Ascending aorta (tissue), 2 donors: ENCODE results near the gene PLCG1. TPM values are rescaled to one million over a fixed set of nuclear protein-coding genes. Genes with fewer than 3 reads are reported as not detected.

ENCODE experiments used
- DNase-seq, 2 donors: peaks; one replicate each; pipeline ENCODE4 v3.0.0-alpha.2; 2019; ENCODE audit warnings: low spot score in 2 of 2
- H3K27ac ChIP-seq, 2 donors: fragments of 200-600 bp; sonication (generic); one replicate each; pipeline ENCODE4 v1.5.1; 2016 to 2017; ENCODE audit warnings: mild to moderate bottlenecking in 1 of 2
- H3K27me3 ChIP-seq: fragments of 200-600 bp; sonication (generic); one replicate; pipeline ENCODE4 v1.5.1; 2017
- H3K36me3 ChIP-seq, 2 donors: fragments of 200-600 bp; sonication (generic); one replicate each; pipeline ENCODE4 v1.5.1; 2016
- H3K4me1 ChIP-seq, 2 donors: fragments of 200-600 bp; sonication (generic); one replicate each; pipeline ENCODE4 v1.5.1; 2016 to 2017; ENCODE audit warnings: mild to moderate bottlenecking in 1 of 2
- H3K4me3 ChIP-seq, 2 donors: fragments of 200-600 bp; sonication (generic); one replicate each; pipeline ENCODE4 v1.5.1; 2016 to 2017; ENCODE audit warnings: mild to moderate bottlenecking in 1 of 2
- H3K9me3 ChIP-seq, 2 donors: fragments of 200-600 bp; sonication (generic); one replicate each; pipeline ENCODE4 v1.5.1; 2016
- CTCF ChIP-seq, 3 experiments: fragments of 200-600 bp in 2 of 3; fragments of 450-650 bp in 1 of 3; sonication (generic) in 2 of 3; IDR thresholded peaks; one replicate each; pipeline ENCODE4 v1.5.1; 2016 to 2019; ENCODE audit warnings: antibody characterized with exemption in 3 of 3, mild to moderate bottlenecking in 1 of 3, moderate library complexity in 1 of 3
- intact Hi-C: fragments of 100-400 bp; cut with DNase I; formaldehyde crosslinking; loops from one replicate; pipeline ENCODE4 v1.15.1; 2023
- total RNA-seq: library from RNA; depleted of rRNA; stranded (reverse); fragments of >200 nt; gene quantifications from one replicate; pipeline ENCODE4 v1.1.0, GENCODE V29; 2016

PLCG1 gene
- total RNA-seq, 1 donor from 2014 or later = 168 TPM

DNA sequence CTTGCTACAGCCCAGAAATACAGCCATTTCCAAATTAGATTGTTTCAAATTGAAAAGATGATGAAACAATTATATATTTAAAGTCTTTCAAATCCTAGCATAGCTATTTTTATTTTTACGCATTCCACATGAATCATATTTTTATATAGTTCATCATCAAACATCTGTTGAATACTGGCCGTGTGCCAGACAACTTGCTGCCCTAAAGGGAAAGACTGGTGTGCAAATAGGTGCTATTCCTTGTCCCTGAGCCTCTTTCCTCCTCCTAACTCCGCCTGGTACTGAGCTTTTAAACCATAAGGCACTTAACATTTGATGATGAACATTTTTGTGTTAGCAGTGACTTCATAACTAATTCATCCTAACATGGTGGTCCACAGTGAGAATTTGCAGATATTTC lies 18.7 kb upstream of the PLCG1 start:
- intact Hi-C loops = no loop called here
- Histone ChIP-seq H3K9me3 (no peaks in the 10 kb centered on the region), H3K27ac (peak overlapping the region in 1 of 2 donors; percentile 11), H3K4me3 (no peak overlapping the region), H3K4me1 (no peaks in the 10 kb centered on the region), H3K27me3 (no peaks in the 10 kb centered on the region), H3K36me3 (peaks cover 68 to 98% of the 10 kb centered on the region in 2 donors)
- no peak for DNase-seq
- no peak for TF ChIP-seq CTCF (IDR thresholded peaks at IDR 0.05)

DNA sequence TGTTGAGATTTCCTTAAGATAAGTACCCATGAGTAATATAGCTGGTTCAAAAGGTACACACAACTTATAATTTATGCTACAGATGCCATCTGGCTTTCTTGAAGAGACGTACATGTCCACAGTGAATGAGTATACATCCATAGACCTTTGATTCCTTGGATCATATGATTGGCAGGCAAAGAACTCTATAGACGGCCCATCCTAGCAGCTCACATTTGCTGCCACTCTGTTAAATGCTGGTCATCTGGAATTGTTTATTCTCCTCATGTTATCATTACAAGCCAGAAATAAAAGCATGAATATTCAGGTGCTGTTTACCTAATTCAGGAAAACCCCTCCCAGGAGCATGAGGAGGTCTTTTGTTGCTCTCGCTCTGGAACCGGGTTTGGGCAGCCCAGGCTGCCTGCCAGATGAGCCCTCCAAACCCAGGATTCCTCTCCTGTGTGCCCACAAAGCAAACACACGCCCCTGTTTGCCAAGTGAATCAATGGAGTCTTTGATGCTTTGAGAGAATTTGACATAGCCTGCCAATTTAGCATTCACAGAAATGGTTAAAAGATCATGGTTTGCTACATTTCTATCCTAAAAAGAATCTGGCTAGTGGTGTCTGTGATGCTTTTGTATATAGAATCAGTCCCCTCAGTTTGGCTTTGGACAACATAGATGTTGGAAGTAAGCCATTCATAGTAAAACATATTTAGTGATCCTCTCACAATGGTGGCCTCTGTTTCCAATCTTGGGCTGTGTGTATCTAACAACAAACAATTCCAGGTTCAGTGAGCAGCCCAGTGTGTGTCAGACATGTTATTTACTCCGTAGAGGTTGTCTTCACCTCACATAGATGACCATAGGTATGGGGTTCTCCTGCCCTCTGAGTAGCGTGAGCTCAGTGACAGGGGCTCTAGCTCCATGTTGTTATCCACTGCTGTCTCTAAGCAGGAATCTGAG lies 17.5 kb upstream of the PLCG1 start:
- Histone ChIP-seq H3K4me3 (no peak overlapping the region), H3K27me3 (no peaks in the 10 kb centered on the region), H3K4me1 (no peaks in the 10 kb centered on the region), H3K27ac (no peak overlapping the region), H3K36me3 (peaks cover 62 to 98% of the 10 kb centered on the region in 2 donors), H3K9me3 (no peaks in the 10 kb centered on the region)
- intact Hi-C loops = no loop called here
- DNase-seq = no peak
- TF ChIP-seq CTCF (IDR thresholded peaks at IDR 0.05) = no peak

DNA sequence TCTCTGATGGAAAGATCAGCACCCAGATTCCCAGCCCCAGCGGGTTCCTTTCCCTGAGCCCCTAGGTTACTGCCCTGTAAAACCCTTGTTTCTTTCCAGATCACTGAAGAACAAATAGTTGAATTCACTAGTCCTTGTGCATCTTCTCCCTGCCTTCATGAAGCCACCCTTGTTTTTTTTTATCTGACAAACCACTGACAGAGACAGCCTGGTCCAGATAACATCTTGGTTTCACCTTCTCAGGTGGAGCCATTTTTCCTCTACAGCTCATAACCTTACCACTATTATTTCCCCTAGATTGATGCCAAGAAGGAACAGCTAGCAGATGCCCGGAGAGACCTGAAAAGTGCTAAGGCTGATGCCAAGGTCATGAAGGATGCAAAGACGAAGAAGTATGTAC lies 15.9 kb upstream of the PLCG1 start:
- H3K36me3 ChIP-seq = peaks cover 48 to 95% of the 10 kb centered on the region in 2 donors
- H3K9me3 ChIP-seq = no peaks in the 10 kb centered on the region
- DNase-seq = no peak
- intact Hi-C loops = no loop called here
- H3K27me3 ChIP-seq = no peaks in the 10 kb centered on the region
- H3K4me3 ChIP-seq = no peak overlapping the region
- H3K4me1 ChIP-seq = no peaks in the 10 kb centered on the region
- TF ChIP-seq CTCF (IDR thresholded peaks at IDR 0.05) = no peak
- H3K27ac ChIP-seq = no peak overlapping the region

DNA sequence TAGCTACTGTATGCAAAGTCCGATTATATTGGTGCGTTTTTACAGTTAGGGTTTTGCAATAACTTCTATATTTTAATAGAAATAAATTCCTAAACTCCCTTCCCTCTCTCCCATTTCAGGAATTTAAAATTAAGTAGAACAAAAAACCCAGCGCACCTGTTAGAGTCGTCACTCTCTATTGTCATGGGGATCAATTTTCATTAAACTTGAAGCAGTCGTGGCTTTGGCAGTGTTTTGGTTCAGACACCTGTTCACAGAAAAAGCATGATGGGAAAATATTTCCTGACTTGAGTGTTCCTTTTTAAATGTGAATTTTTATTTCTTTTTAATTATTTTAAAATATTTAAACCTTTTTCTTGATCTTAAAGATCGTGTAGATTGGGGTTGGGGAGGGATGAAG lies 13.7 kb upstream of the PLCG1 start:
- H3K9me3 ChIP-seq = no peaks in the 10 kb centered on the region
- H3K4me1 ChIP-seq = no peaks in the 10 kb centered on the region
- H3K36me3 ChIP-seq = peaks cover 41 to 74% of the 10 kb centered on the region in 2 donors
- no peak overlapping the region for H3K4me3 ChIP-seq
- no peaks in the 10 kb centered on the region for H3K27me3 ChIP-seq
- DNase-seq = no peak
- no peak for TF ChIP-seq CTCF (IDR thresholded peaks at IDR 0.05)
- intact Hi-C loops = no loop called here
- no peak overlapping the region for H3K27ac ChIP-seq

- no peaks in the 10 kb centered on the region for H3K4me1 ChIP-seq
- no peak overlapping the region for H3K4me3 ChIP-seq
- no peaks in the 10 kb centered on the region for H3K27me3 ChIP-seq
- no peak for TF ChIP-seq CTCF (IDR thresholded peaks at IDR 0.05)
- H3K36me3 ChIP-seq = peaks cover 35 to 64% of the 10 kb centered on the region in 2 donors
- intact Hi-C loops = no loop called here
- no peaks in the 10 kb centered on the region for H3K9me3 ChIP-seq
- no peak overlapping the region for H3K27ac ChIP-seq
- no peak for DNase-seq
Observed at GRCh38 chr20:41124451-41125094, 12.8 kb upstream of the PLCG1 start.
